ENCODE data around the gene ACKR1.

GRCh38 chr1:159163614-159164228, 41.0 kb upstream of the ACKR1 start:
- TF ChIP-seq, protein P1, sequence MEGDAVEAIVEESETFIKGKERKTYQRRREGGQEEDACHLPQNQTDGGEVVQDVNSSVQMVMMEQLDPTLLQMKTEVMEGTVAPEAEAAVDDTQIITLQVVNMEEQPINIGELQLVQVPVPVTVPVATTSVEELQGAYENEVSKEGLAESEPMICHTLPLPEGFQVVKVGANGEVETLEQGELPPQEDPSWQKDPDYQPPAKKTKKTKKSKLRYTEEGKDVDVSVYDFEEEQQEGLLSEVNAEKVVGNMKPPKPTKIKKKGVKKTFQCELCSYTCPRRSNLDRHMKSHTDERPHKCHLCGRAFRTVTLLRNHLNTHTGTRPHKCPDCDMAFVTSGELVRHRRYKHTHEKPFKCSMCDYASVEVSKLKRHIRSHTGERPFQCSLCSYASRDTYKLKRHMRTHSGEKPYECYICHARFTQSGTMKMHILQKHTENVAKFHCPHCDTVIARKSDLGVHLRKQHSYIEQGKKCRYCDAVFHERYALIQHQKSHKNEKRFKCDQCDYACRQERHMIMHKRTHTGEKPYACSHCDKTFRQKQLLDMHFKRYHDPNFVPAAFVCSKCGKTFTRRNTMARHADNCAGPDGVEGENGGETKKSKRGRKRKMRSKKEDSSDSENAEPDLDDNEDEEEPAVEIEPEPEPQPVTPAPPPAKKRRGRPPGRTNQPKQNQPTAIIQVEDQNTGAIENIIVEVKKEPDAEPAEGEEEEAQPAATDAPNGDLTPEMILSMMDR (IDR thresholded peaks at IDR 0.05; ENCODE audit: extremely low read depth in 1 of 2, insufficient read depth in 1 of 2, low read depth in 1 of 2, low read length in 2 of 2): no peak
- no peak for TF ChIP-seq JUN (IDR thresholded peaks at IDR 0.05; ENCODE audit: borderline replicate concordance, insufficient read depth, insufficient read length, low read depth)
- no peak for TF ChIP-seq POLR2A (IDR thresholded peaks at IDR 0.05; ENCODE audit: low read depth, low read length)
- TF ChIP-seq GATA2 (IDR thresholded peaks at IDR 0.05; ENCODE audit: insufficient read depth, insufficient read length, low read depth, low read length): no peak
- no peak for TF ChIP-seq EZH2 (IDR thresholded peaks at IDR 0.05; ENCODE audit: borderline replicate concordance, low read depth, low read length, severe bottlenecking)
- no peak for TF ChIP-seq POLR2AphosphoS5 (IDR thresholded peaks at IDR 0.05; ENCODE audit: insufficient read depth, low read depth, low read length)
- TF ChIP-seq, protein P2, sequence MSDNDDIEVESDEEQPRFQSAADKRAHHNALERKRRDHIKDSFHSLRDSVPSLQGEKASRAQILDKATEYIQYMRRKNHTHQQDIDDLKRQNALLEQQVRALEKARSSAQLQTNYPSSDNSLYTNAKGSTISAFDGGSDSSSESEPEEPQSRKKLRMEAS (IDR thresholded peaks at IDR 0.05; ENCODE audit: insufficient read depth, insufficient read length): no peak

Measured in endothelial cell of umbilical vein (primary cell).